GM18867 (cell line): Measurements from ENCODE around the gene NEK5.
A peak's percentile ranks its signal among the peaks of the same experiment; 100 is the strongest.
"Not testable (repeated sequence)": the region's sequence is repeated elsewhere in the genome, so short reads cannot be mapped to it uniquely, and the experiment has no call there.

Source experiments
- ATAC-seq: cut with Tn5 transposase; IDR thresholded peaks from one replicate; pipeline ENCODE4 v1.9.1; 2021; ENCODE audit warnings: mild to moderate bottlenecking, moderate library complexity; ENCODE audit not compliant: unreplicated experiment

Gene NEK5

GRCh38 chr13:52128714-52129700 lies at the start of gene NEK5:
NEK5 (minus strand) TSS chr13:52129073; CDS start chr13:52127482, 1,591 bp downstream.
- ATAC-seq: peak; percentile 68

- no peak for ATAC-seq
Observed at GRCh38 chr13:52177276-52177675, 48.4 kb upstream of the NEK5 start.

- not testable (repeated sequence) for ATAC-seq
Observed at GRCh38 chr13:52173970-52174369, 45.1 kb upstream of the NEK5 start.

GRCh38 chr13:52173373-52173772 lies 44.5 kb upstream of the NEK5 start:
- ATAC-seq: no peak

- not testable (repeated sequence) for ATAC-seq
Observed at GRCh38 chr13:52171686-52172085, 42.8 kb upstream of the NEK5 start.

- ATAC-seq: not testable (repeated sequence)
Observed at GRCh38 chr13:52170828-52171391, 42.0 kb upstream of the NEK5 start.

GRCh38 chr13:52169839-52170238 lies 41.0 kb upstream of the NEK5 start:
- ATAC-seq: no peak

- ATAC-seq: no peak
Observed at GRCh38 chr13:52165411-52165810, 36.5 kb upstream of the NEK5 start.

- ATAC-seq: no peak
Observed at GRCh38 chr13:52164989-52165388, 36.1 kb upstream of the NEK5 start.

GRCh38 chr13:52163878-52164277 lies 35.0 kb upstream of the NEK5 start:
- ATAC-seq: not testable (repeated sequence)

GRCh38 chr13:52162279-52163101 lies 33.6 kb upstream of the NEK5 start:
- no peak for ATAC-seq

- no peak for ATAC-seq
Observed at GRCh38 chr13:52161181-52161646, 32.3 kb upstream of the NEK5 start.

- no peak for ATAC-seq
Observed at GRCh38 chr13:52160506-52160905, 31.6 kb upstream of the NEK5 start.

- no peak for ATAC-seq
Observed at GRCh38 chr13:52160053-52160452, 31.2 kb upstream of the NEK5 start.

GRCh38 chr13:52159159-52159982 lies 30.5 kb upstream of the NEK5 start, which contains the start of gene NEK3:
NEK3 (minus strand) TSS chr13:52159597; CDS start chr13:52156191, 3,406 bp downstream.
- peak; percentile 85 for ATAC-seq

- peak; percentile 19 for ATAC-seq
Observed at GRCh38 chr13:52158629-52159158, 29.8 kb upstream of the NEK5 start.

- ATAC-seq: no peak
Observed at GRCh38 chr13:52156724-52157261, 27.9 kb upstream of the NEK5 start.

- ATAC-seq: no peak
Observed at GRCh38 chr13:52155177-52155576, 26.3 kb upstream of the NEK5 start.

GRCh38 chr13:52147225-52147624 lies 18.4 kb upstream of the NEK5 start:
- ATAC-seq: no peak

- ATAC-seq: no peak
Observed at GRCh38 chr13:52141299-52141698, 12.4 kb upstream of the NEK5 start.
